Measurements from ENCODE around the gene RAD51B.

The RAD51B gene

DNA sequence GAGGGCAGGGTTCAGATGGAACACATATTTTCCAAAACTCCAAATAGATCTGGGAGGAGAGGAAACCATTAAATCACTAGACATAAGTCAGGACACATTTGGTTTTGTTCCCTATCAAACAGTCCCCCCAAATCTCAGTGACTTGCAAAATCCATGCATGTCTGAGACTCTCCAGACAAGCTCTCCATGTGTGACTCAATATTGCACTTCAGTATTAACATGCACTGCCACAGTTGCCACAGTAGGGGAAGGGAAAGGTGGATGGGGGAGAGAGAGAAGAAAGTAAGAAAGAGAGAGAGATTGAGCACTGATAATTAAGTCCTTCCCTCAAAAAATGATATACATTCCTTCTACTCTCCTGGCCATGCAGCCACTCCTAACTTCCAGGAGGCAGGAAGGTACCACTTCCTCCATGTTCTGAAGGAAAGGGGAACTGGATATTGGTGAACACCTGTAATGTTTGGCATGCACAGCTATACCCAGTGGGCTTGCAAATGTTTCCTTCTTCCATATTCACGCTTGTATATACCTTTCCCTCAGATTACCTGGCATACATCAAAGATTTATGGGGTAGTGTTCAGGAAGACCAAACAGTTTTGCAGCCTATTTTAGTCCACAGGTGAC, 663.3 kb downstream of the RAD51B start:
- DNase-seq = no peak

DNA sequence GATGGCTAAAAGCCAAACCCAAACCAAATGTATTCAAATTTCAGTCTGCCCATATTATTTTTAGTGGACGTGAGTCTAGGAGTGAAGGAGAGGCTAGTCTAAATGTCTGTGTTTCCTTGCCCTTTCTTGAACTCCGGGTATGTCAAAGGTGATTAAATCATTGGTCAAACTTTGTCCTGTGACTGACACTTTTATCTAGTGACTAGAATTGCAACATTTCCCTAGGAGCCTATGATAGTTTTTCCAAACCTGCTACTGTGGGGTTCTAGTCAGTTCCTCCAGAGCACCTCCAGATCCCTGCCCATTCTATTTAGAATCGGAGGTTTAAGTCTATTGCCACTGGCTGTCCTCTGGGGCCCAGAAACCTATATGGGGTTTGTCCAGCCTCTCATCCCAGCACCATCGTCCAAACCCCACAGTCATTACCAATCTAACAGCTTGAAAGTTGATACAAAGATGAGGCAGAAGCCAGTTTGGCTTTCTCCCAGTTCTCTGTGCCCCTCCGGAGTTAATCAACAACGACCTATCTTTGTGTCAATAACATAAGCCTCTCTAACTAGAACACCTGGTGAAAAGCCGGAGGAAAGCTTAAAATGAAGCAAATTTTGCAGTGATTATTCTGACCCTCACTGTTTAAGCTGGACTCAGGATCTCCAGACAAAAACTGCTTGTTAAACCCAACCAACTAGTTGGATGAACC, 666.6 kb downstream of the RAD51B start:
- DNase-seq = no peak

DNA sequence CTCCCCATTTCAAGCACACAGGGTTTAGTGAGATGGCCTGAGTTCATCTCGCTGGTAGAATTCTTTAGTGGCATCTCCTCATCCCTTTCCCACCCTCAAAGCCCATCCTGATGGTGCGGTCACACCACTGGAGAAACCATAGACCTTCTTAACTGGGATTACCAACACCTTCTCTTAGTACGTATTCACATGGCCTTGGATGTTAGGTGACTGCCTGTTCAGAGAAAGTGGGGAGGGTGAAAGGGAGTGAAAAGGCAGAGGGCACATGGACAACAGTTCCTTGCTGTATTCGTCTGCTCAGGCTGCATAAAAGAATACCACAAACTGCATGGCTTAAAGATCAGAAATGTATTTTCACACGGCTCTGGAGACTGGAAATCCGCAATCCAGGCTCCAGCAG, 667.2 kb downstream of the RAD51B start:
- no peak for DNase-seq

DNA sequence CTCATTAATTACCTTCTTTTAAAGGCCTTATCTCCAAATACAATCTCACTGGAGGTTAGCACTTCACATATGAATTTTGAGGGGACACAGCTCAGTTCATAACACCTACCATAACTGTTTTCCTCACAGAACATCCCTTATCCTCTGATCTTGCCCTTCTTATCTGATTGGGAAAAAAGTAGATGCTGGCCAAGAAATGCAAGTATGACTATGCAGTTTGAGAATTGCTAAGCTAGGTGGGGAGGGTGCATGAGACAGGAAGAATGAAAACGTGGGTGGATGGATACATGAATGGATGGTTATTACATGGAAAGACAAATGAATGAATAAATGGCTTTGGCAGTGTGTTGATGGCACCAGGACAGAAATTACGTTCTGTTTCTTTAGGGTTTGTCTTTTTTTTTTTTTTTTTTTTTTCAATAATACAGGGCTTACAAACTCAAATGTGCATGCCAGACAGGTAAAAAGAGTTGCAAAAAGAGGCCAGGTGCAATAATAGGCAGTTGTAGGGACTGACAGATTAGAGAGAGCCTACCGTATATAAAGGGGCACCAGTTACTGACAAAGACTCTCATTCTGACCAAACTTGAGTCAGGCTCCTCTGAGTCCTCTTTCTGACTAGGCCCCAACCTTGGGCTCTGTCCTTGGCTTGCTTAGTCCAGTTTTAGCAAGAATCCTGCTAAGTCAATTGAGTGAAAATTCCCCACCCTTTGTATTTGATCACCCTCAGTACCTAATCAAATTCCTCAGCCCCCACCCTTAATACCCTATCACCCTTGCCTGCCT, 668.4 kb downstream of the RAD51B start:
- DNase-seq = no peak

DNA sequence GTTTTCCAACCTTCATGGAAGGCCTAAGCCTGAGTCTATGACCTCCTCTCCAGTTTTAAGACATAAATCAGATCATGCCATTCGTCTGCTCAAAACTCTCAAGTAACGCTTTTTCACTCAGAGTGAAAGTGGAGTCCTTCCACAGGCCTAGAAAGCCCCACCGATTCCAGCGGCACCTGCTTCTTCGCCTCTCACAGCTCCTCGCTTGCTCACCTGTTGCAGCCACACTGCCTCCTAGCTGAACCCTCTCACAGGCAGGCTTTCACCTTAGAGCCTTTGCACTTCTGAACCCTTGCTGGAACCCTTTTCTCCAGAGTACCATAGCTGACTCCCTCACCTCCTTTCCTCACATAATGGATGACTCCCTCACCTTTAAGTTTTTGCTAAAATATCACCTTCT, 672.2 kb downstream of the RAD51B start:
- DNase-seq = no peak

DNA sequence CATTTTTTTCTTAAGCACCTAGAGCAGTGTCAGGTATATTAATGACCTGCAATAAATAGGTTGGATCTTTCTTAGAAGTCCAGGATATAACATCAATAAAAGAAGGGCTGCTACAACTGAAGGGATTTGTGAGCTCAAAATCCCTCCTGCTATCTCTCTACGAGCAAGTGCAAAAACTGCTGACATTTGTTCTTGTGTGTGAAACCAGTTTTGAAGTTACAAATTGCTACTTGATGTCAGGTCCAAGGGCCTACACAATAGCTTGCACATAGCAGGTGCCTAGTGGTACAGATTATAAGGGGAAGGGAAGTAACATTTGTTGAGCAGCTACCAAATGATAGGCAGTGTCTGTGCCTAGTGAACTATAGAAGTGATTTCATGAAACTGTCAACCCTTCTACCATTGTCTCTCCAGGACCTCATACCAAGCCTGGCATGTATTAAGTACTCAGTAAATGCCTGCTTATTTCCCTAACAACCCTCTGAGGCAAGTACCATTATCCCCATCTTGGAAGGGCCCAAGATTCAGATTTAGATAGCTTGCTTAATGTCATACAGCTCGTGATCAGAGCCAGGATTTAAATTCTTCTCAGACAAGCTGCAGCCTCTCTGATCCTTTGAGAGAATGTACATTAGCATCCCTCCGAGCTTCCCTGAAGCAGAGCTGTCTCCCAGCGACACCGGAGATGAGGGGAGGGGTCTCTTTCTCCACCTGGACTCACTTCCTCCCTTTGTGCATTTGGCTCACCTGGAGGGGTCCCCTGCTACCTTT, 673.0 kb downstream of the RAD51B start:
- DNase-seq = no peak

DNA sequence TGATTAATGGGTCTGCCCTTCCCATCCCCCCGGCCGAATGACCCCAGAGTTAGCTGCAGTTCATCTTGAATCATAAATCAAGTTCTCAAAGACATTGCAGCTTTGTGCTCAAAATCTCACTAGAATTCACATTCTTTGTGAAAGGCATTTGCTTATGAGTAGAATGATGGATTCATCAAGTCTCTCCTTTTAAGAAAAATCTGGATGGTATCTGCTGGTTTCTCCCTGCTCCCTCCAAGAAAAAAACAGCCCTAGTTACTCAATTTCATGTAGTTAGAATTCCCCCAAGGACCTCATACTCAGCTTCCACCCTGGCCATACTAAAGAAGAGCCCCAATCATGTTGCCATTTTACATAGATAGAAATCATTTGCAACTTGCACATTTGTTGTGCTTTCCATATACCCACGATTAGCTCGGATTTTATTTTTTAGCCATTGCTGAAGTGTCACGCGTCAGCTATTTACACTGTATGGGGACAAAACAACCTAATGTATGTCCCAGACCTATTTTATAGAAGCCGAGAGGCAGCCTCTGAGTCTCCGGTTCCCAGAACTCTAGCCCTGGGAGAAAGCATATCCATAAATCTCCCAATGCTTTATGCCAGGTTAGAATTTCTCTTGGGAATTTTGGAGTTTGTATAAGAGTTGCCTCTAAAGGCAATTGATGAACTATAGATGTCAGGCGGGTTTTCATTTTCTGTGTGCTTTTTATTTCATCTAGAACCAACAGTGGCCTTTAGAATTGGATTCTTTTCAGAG, 673.8 kb downstream of the RAD51B start:
- DNase-seq = no peak

DNA sequence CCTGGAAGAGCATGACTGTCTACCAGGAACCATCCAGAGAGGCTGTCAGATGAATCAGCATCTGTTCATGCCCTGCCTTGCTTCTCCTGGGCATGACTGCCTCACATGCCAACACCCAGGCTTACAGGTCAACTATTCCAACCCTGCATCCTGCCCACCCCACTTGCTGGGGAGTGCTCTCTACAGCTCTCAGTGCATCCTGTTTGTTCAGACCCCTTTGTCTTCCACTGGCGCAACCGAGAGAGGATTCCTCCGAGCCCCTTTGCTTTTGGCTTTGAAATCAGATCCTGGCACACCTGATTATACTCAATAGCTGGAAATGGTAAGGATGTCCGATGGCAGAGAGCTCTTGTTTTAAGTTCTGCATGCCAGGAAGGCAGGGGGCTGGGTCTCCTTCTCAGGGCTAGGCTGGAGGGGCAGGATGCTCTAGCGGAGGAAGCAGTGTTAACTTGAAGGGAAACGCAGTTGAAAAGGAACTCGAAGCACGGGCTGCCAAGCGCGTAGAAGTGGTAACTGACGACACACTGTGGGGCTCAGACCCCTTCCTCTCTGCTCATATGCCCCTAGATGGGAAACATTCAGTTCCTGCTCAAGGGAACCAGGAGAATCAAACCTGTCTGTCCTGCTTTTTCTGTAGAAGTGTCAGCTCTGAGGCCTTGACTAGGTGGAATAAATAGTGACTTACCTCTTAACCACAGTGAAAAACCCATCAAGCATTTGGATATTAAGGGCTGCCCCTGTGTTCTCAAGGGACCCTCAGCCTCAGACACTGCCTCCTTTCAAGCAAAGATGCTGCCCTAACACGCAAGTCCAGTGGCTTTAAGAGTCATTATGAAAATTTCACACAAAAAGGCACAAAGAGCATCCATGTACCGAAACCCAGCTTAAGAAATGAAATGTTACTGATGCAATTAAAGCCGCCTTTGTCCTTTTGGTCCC, 675.8 kb downstream of the RAD51B start:
- no peak for DNase-seq

DNA sequence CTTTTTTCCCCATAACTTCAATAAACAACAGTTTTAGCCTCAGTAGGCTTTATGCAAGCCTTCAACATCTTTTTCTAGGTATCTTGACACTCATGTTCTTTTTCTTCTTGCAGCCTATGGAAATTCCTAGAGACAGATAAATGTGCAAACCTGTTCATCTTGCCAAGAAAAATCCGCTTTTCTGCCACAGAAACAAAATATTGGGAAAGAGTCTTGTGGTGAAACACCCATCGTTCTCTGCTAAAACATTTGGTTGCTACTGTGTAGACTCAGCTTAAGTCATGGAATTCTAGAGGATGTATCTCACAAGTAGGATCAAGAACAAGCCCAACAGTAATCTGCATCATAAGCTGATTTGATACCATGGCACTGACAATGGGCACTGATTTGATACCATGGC, 677.4 kb downstream of the RAD51B start:
- no peak for DNase-seq

DNA sequence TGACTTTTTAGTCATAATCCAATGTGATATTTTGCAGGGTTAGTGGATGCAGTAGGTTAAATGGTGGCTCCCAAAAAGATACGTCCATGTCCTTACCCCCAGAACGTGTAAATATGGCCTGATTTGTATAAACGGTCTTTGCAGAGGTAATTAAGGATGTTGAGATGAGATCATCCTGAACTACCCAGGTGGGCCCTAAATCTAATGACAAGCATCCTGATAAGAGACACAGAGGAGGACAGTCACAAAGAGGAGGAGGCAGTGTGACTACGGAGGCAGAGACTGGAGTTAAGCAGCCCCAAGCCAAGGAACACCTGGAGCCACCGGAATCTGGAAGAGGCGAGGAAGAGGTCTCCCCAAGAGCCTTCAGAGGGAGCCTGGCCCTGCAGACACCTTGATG, 679.9 kb downstream of the RAD51B start:
- DNase-seq = no peak

DNA sequence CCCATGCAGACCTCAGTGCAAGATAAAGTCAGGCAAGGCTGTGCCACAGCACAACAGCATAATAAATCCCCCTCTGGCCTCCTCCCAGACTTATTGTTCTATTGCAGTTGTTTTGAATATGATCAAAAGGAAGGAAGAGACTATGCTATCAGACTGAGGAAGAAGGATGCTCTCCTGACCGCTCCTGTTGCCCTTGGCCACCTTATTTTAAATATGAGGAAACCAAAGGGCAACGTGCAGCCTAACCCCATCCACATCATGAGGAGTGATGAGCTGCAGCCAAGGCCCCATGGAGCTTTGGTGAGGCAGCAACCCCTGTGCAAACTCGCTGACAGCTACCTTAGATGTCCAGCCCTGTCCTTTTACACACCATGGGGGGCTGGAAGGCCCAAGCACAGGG, 681.6 kb downstream of the RAD51B start:
- no peak for DNase-seq

DNA sequence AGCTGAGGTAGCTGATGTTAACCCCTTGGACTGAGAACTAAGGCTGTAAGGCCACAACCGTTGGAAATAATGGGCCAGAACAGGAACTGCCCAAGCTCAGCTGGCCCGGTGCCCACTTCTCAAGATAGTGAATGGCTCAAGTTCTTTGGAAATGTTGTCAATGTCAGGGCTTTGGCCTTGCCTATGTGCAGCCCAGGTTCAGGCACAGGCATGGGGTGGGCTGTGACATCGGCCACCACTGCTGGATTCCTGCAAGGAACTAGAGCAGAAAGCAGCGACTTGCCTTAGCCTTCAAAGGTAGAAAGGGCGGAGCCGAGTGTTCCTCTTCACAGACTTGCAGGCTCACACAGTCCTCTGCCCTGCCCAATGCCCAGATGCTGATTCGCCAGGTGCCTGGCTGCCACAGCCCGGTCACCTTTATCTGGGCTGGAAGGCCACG, 682.1 kb downstream of the RAD51B start:
- DNase-seq = no peak

DNA sequence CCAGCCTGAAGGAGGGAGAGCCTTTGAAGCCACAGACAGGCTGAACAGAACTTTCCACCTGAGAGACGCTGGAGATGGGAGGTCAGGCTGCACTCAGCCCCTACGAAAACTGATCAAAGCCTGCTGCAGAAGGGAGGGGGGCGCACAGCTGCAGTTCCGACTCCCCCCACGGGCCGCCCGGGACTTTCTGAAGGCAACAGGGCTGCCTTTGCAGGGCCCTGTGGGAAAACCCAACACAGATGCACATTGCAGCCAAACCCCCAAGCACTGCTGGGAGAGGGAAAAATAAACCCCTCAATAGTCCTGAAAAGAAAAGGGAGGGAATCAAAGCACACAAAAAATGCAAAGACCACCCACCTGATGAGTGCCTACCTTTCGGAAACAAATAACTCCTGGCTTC, 682.7 kb downstream of the RAD51B start:
- DNase-seq = no peak

DNA sequence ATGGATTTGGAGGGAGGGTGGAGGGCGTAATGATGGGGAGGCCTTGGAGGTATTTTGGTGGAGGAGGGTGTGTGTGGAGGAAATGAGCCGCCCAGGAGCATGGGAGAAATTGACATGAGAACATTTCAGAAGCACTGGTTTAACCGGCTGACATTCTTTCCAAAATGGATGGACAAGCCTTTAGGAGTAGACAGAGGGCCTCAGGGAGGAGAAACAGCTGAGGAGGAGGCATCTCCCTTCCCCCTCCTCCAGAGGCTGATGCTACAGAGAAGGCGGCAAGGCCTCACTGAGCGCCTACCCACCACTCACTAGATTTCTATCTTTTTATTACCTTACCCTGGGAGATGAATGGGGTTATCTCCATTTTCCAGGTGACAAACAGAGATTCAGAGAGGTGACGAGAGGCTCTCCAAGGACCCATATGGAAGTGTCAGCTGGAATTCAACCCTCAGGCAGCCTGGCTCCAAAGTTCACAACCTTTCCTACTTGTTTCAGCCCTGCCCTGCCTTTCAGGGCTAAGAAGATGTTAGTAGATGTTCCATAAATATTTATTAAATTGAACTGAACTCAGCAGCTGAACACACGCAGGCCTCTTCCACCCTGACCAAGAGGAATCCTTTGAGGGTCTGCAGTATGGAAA, 683.7 kb downstream of the RAD51B start:
- no peak for DNase-seq

DNA sequence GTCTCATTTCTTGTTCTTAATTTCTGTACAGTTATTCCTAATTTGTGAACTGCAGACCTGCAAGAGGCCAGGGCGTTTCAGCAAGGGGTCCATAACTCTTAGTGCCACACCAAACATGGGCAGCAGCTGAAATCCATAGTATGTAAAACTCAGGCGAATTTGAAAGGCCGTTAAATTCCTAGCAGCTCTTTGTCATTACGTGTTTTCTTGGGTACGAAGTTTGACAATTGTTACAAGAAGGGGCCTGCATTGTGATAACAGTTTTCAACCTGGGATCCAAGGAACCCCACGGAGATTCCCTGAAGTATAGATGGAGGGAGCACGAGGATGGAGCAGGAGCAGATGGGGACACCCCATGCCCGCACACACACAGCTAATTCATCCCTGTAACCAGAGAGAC, 685.3 kb downstream of the RAD51B start:
- DNase-seq = no peak

DNA sequence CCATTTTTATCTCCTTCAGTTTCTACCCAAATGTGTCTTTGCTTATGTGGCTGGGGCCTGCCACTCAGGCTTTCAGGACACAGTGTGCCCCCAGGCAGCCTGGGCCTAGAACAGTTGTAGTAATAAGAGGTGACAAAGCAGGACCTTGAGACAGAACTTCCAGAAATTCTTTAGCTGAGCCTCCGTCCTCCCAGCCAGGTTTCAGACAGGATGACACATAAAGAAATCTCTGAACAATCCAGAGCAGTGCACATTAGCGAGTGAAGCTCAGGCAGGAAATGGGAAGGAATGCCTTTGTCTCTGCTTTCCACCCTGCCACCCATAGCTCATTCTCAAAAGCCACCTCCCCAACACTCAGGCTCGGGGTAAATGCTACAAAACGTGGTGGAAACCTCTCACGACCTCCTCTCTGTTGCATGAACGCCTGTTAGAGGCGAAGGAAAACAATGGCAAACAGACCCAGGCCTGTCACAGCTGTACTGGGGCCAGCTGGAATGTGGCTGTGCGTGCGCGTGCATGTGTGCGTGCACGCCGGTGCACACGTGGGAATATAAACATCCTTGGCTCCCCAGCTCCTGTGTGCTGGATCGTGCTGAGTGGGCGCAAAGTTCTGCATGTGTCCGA, 686.6 kb downstream of the RAD51B start:
- no peak for DNase-seq

DNA sequence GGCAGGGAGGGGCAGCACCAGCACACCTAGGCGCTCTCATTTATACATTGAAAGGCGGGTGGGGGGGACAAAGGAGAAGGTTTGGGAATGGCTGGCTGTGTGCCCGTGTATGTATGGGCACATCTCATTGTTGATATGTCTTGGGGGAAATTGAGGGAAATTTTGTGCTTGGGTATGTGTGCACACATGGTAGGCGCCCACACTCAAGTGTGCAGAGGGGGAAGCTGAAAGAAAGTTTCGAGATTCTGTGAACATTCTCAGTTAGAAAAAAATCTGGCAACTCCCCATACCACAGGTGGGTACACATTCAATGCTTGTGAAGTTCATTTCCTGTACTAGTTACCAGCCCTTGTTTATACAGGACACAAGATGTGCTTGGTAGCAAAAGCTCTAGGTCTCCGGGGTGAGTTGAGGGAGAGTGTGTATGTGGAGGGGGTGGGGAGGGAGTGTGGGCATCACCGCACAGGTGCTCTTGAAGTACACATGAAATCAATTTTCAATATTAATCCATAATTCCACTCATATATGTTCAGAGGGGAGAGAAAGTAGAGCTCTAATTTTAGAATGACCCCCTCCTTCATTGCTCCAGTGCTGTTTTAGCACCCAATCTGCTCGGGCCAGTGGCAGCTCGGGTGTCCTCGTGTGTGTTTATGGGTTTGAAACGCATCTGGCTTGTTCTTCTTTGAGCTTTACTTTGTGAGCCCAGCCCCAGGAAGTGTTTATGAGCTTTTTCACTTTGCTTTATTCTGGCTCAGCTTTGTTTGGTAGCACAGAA, 687.3 kb downstream of the RAD51B start:
- DNase-seq = no peak

DNA sequence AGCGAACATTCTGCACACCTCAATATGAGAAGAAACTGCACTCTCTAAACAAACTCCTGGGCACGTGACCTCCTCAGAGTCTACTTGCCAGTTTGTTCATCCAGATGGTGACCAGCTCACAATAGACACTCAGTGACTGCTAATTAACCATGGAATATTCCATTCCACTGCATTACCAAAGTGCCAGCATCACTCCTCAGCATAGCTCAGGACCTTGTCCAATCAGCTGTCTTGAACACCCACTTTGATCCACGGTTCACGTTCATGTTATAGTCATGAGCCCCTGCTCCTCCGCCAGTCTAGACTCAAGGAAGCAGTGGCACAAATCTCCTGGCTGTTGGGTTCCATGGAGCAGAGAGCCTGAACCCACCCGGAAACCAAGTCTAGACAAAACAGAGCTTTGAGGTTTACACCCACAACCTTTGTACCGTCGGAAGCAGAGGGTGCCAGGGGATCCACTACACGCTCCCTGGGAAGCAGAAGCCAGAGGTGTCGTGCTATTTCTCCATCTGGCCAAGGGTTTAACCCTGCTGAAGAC, 688.0 kb downstream of the RAD51B start:
- no peak for DNase-seq

DNA sequence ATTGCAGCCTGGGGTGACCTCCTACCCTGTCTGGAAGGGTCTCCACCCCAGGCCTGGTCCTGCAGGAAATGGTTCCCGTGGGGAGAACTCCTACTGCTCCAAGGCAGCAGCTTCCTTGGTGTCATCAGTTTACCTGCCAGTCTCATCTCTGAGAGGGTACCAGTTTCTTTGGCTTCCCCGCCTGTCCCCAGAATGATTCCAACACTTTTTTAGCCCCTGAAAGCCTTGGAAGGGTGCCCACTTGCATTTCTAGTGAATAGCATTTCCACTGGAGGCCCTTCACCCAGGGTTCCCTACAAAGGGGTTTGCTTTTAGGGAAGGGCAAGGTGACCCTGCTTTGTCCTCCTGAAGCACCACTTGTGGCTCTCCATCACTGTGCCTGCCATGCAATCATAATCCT, 689.0 kb downstream of the RAD51B start:
- no peak for DNase-seq
